GM18505 (cell line): ENCODE data around the gene FAM107B.

Experiments used
- ATAC-seq: cut with Tn5 transposase; IDR thresholded peaks from one replicate; pipeline ENCODE4 v1.9.1; 2021; ENCODE audit not compliant: unreplicated experiment
- POLR2A ChIP-seq: IDR thresholded peaks from 4 replicates; pipeline ENCODE4 v1.6.1; 2011; ENCODE audit warnings: borderline replicate concordance; ENCODE audit not compliant: insufficient read depth, insufficient read length; ENCODE audit errors: extremely low read depth

The FAM107B gene

GRCh38 chr10:14705548-14706230, 69.0 kb downstream of the FAM107B start:
- TF ChIP-seq POLR2A = no peak
- no peak for ATAC-seq

- no peak for TF ChIP-seq POLR2A
- no peak for ATAC-seq
Observed at GRCh38 chr10:14703631-14704001, 71.1 kb downstream of the FAM107B start.

GRCh38 chr10:14701466-14701865, 73.2 kb downstream of the FAM107B start:
- TF ChIP-seq POLR2A = no peak
- ATAC-seq = no peak

GRCh38 chr10:14700546-14700945, 74.2 kb downstream of the FAM107B start:
- no peak for ATAC-seq
- TF ChIP-seq POLR2A = no peak

GRCh38 chr10:14699482-14699881, 75.2 kb downstream of the FAM107B start:
- TF ChIP-seq POLR2A = no peak
- ATAC-seq = no peak

- TF ChIP-seq POLR2A = no peak
- no peak for ATAC-seq
Observed at GRCh38 chr10:14698829-14699170, 75.9 kb downstream of the FAM107B start.

- TF ChIP-seq POLR2A = no peak
- ATAC-seq = no peak
Observed at GRCh38 chr10:14698111-14698828, 76.4 kb downstream of the FAM107B start.

GRCh38 chr10:14697281-14697680, 77.4 kb downstream of the FAM107B start:
- no peak for TF ChIP-seq POLR2A
- no peak for ATAC-seq

- no peak for ATAC-seq
- no peak for TF ChIP-seq POLR2A
Observed at GRCh38 chr10:14696821-14697220, 77.9 kb downstream of the FAM107B start.

- ATAC-seq = no peak
- TF ChIP-seq POLR2A = no peak
Observed at GRCh38 chr10:14695847-14696480, 78.7 kb downstream of the FAM107B start.

GRCh38 chr10:14693891-14694290, 80.8 kb downstream of the FAM107B start:
- TF ChIP-seq POLR2A = no peak
- no peak for ATAC-seq

- no peak for ATAC-seq
- no peak for TF ChIP-seq POLR2A
Observed at GRCh38 chr10:14692344-14693076, 82.2 kb downstream of the FAM107B start.

- no peak for TF ChIP-seq POLR2A
- ATAC-seq = no peak
Observed at GRCh38 chr10:14691359-14691758, 83.3 kb downstream of the FAM107B start.
